DMS53 (cell line): ENCODE measurements around the gene VASH1.

Source experiments
- DNase-seq: peaks from one replicate; lab custom pipeline; 2025; lab: John Stamatoyannopoulos, UW

Gene VASH1

DNA sequence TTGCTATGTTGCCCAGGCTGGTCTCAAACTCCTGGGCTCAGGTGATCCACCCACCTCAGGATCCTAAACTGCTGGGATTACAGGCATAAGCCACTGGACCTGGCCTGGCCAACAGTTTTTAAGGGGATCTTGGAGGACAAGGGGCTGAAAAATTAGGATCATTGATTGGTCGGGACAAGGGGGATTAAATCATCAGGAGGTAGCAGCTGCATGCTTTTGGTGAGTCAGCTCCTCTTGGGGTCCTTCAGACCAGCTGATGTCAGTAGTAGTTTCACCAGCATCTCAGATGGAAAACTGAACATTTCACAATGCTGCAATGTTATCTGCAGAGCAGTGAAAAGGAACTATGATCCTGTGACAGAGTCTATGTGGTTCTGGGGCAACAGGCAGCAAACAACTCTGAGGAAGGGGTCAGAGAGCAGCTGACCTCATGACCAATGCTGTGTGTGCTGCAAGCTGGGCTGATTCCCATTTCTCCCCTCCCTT is 71.3 kb downstream of the VASH1 start:
- DNase-seq: no peak
